H1 (cell line): Measurements from ENCODE around the gene PRPF18. TPM values are rescaled to one million over a fixed set of nuclear protein-coding genes. Genes with fewer than 3 reads are reported as not detected.
A peak's percentile ranks its signal among the peaks of the same experiment; 100 is the strongest.

ENCODE experiments used
- CTCF ChIA-PET: fragments of 300-600 bp; sonication (Branson Sonifier 250); formaldehyde crosslinking; loops from one replicate; lab custom pipeline; 2021; ENCODE audit not compliant: partially characterized antibody; lab: Charles Lee
- POLR2A ChIA-PET: fragments of 300-600 bp; sonication (Branson Sonifier 250); formaldehyde crosslinking; loops from one replicate; lab custom pipeline; 2021; ENCODE audit warnings: inconsistent platforms; ENCODE audit not compliant: partially characterized antibody; lab: Charles Lee
- DNase-seq, 2 experiments: peaks; one replicate each; pipeline versions ENCODE4 v3.0.0 to v3.0.0-alpha.2; 2010 to 2022; ENCODE audit warnings: low spot score in 2 of 2, low read depth in 1 of 2, mixed read lengths in 1 of 2
- FAIRE-seq: peaks from 2 replicates; lab custom pipeline; 2011; peaks lifted over from hg19 to GRCh38; lab: Jason Lieb, UNC
- H2AFZ ChIP-seq: 2 replicates; pipeline ENCODE4 v1.8.1; 2012; ENCODE audit warnings: low read length, inconsistent platforms
- H2AK5ac ChIP-seq: 2 replicates; pipeline ENCODE4 v1.6.1; 2013; ENCODE audit warnings: low read depth, low read length
- H2BK120ac ChIP-seq: replicated peaks from 2 replicates; pipeline ENCODE3; 2013; ENCODE audit warnings: low read depth, low read length, inconsistent platforms
- H2BK12ac ChIP-seq: 2 replicates; pipeline ENCODE4 v1.6.1; 2013; ENCODE audit warnings: low read depth, low read length
- H2BK15ac ChIP-seq: 2 replicates; pipeline ENCODE4 v1.6.1; 2013; ENCODE audit warnings: low read length
- H2BK20ac ChIP-seq: 2 replicates; pipeline ENCODE4 v1.6.1; 2013; ENCODE audit warnings: low read length
- H2BK5ac ChIP-seq: 2 replicates; pipeline ENCODE4 v1.6.1; 2013; ENCODE audit warnings: low read depth, low read length
- H3K14ac ChIP-seq: 2 replicates; pipeline ENCODE4 v1.6.1; 2013; ENCODE audit warnings: inconsistent platforms; ENCODE audit not compliant: insufficient read length
- H3K18ac ChIP-seq: 2 replicates; pipeline ENCODE4 v1.6.1; 2013; ENCODE audit warnings: low read length; ENCODE audit errors: extremely low read depth
- H3K23ac ChIP-seq: 2 replicates; pipeline ENCODE4 v1.6.1; 2013; ENCODE audit warnings: inconsistent platforms; ENCODE audit not compliant: insufficient read length
- H3K23me2 ChIP-seq: 2 replicates; pipeline ENCODE4 v1.6.1; 2013; ENCODE audit warnings: low read depth, low read length
- H3K27ac ChIP-seq: 2 replicates; pipeline ENCODE4 v1.6.1; 2011; ENCODE audit warnings: low read depth, low read length, inconsistent platforms
- H3K27me3 ChIP-seq, 4 experiments: replicated peaks in 1 of 4; 1 replicate in 1 of 4; 2 replicates in 3 of 4; pipeline versions ENCODE4 v1.6.1 to v1.8.1; 2011 to 2013; ENCODE audit warnings: low read length in 3 of 4, mild to moderate bottlenecking in 3 of 4, inconsistent platforms in 2 of 4, mixed read lengths in 2 of 4, moderate library complexity in 1 of 4; ENCODE audit not compliant: control insufficient read depth in 3 of 4, insufficient read depth in 3 of 4; ENCODE audit errors: extremely low read depth in 1 of 4
- H3K36me3 ChIP-seq, 4 experiments: 2 replicates each; pipeline versions ENCODE4 v1.6.1 to v1.8.1; 2011 to 2013; ENCODE audit warnings: mild to moderate bottlenecking in 4 of 4, low read length in 3 of 4, moderate library complexity in 2 of 4, control low read depth in 1 of 4, inconsistent platforms in 1 of 4; ENCODE audit not compliant: insufficient read depth in 4 of 4, control insufficient read depth in 2 of 4
- H3K4ac ChIP-seq: replicated peaks from 2 replicates; pipeline ENCODE3; 2013; ENCODE audit warnings: low read length, low read depth, mixed read lengths, inconsistent platforms; ENCODE audit not compliant: insufficient read length
- H3K4me1 ChIP-seq, 4 experiments: replicated peaks in 1 of 4; 1 replicate in 1 of 4; 2 replicates in 3 of 4; pipeline versions ENCODE4 v1.6.1 to v1.8.1; 2011 to 2013; ENCODE audit warnings: low read length in 3 of 4, inconsistent platforms in 2 of 4, mixed read lengths in 1 of 4; ENCODE audit not compliant: insufficient read depth in 4 of 4, control insufficient read depth in 3 of 4
- H3K4me2 ChIP-seq, 2 experiments: 2 replicates each; pipeline versions ENCODE4 v1.6.1 to v1.8.1; 2011 to 2013; ENCODE audit warnings: low read depth in 2 of 2, low read length in 2 of 2, control low read depth in 1 of 2, inconsistent platforms in 1 of 2, mild to moderate bottlenecking in 1 of 2; ENCODE audit not compliant: insufficient read depth in 1 of 2
- H3K4me3 ChIP-seq, 4 experiments: fragments of 200-600, 300-600 bp in 1 of 4; sonication (generic), shearing (Covaris generic), sonication (Bioruptor Twin) in 1 of 4; 2 replicates each; pipeline versions ENCODE4 v1.5.1 to v1.8.1; 2011 to 2016; ENCODE audit warnings: low read length in 4 of 4, low read depth in 3 of 4, control low read depth in 2 of 4, inconsistent platforms in 2 of 4, mild to moderate bottlenecking in 2 of 4, mixed read lengths in 1 of 4, moderate library complexity in 1 of 4; ENCODE audit not compliant: insufficient read depth in 2 of 4; ENCODE audit errors: extremely low read depth in 1 of 4
- H3K56ac ChIP-seq: replicated peaks from 2 replicates; pipeline ENCODE3; 2013; ENCODE audit warnings: low read depth, mild to moderate bottlenecking, mixed read lengths, low read length, inconsistent platforms; ENCODE audit not compliant: insufficient read length
- H3K79me1 ChIP-seq: 2 replicates; pipeline ENCODE4 v1.6.1; 2013; ENCODE audit warnings: low read depth, low read length, control low read depth
- H3K79me2 ChIP-seq, 2 experiments: 2 replicates each; pipeline versions ENCODE4 v1.6.1 to v1.8.1; 2012 to 2013; ENCODE audit warnings: low read length in 2 of 2, mild to moderate bottlenecking in 2 of 2, inconsistent platforms in 1 of 2; ENCODE audit not compliant: insufficient read depth in 2 of 2, control insufficient read depth in 1 of 2
- H3K9ac ChIP-seq, 4 experiments: replicated peaks in 1 of 4; 1 replicate in 1 of 4; 2 replicates in 3 of 4; pipeline versions ENCODE4 v1.6.1 to v1.8.1; 2011 to 2013; ENCODE audit warnings: low read depth in 3 of 4, low read length in 3 of 4, control low read depth in 2 of 4, mild to moderate bottlenecking in 2 of 4, moderate library complexity in 2 of 4, inconsistent platforms in 1 of 4; ENCODE audit errors: extremely low read depth in 1 of 4
- H3K9me3 ChIP-seq, 2 experiments: 2 replicates each; pipeline versions ENCODE4 v1.6.1 to v1.8.1; 2012 to 2013; ENCODE audit warnings: mild to moderate bottlenecking in 2 of 2, moderate library complexity in 2 of 2, control low read depth in 1 of 2, inconsistent platforms in 1 of 2, low read depth in 1 of 2, low read length in 1 of 2, mixed read lengths in 1 of 2; ENCODE audit not compliant: insufficient read depth in 2 of 2
- H4K20me1 ChIP-seq, 2 experiments: replicated peaks in 1 of 2; 2 replicates each; pipeline versions ENCODE3 to v1.8.1; 2011 to 2013; ENCODE audit warnings: inconsistent platforms in 2 of 2, low read length in 2 of 2, mild to moderate bottlenecking in 1 of 2; ENCODE audit not compliant: insufficient read depth in 2 of 2, control insufficient read depth in 1 of 2
- H4K5ac ChIP-seq: 2 replicates; pipeline ENCODE4 v1.6.1; 2013; ENCODE audit warnings: low read length, low read depth, mixed read lengths, inconsistent platforms; ENCODE audit not compliant: insufficient read length
- H4K8ac ChIP-seq: 2 replicates; pipeline ENCODE4 v1.8.0; 2013; ENCODE audit warnings: mild to moderate bottlenecking, moderate library complexity, low read length, inconsistent platforms; ENCODE audit not compliant: insufficient read depth; ENCODE audit errors: extremely low read depth
- H4K91ac ChIP-seq: replicated peaks from 2 replicates; pipeline ENCODE3; 2013; ENCODE audit warnings: low read length, mixed read lengths, inconsistent platforms; ENCODE audit not compliant: insufficient read length
- KDM4A ChIP-seq: IDR thresholded peaks from one replicate; pipeline ENCODE4 v1.7.1; 2012; ENCODE audit warnings: low read depth, mild to moderate bottlenecking, moderate library complexity, low read length, inconsistent platforms; ENCODE audit not compliant: severe bottlenecking
- MAFK ChIP-seq: IDR thresholded peaks from 2 replicates; pipeline ENCODE4 v1.6.1; 2012; ENCODE audit warnings: low read depth, mild to moderate bottlenecking, improper control_type of control experiment, low read length
- NANOG ChIP-seq: IDR thresholded peaks from 2 replicates; pipeline ENCODE4 v1.6.1; 2011; ENCODE audit warnings: low read length, low read depth, mild to moderate bottlenecking, inconsistent platforms; ENCODE audit not compliant: insufficient read depth, poor library complexity, severe bottlenecking
- POLR2A ChIP-seq, 2 experiments: IDR thresholded peaks; 1 replicate in 1 of 2; 2 replicates in 1 of 2; pipeline ENCODE4 v1.6.1; 2011; ENCODE audit warnings: low read depth in 2 of 2, low read length in 2 of 2, mild to moderate bottlenecking in 2 of 2; ENCODE audit errors: control extremely low read depth in 1 of 2
- TAF7 ChIP-seq: optimal IDR thresholded peaks from 2 replicates; pipeline ENCODE3; 2011; ENCODE audit warnings: low read depth, mild to moderate bottlenecking, inconsistent platforms, low read length, moderate library complexity, borderline replicate concordance
- WGBS, 2 experiments: shearing (Covaris generic) in 1 of 2; methylation state at CpG; one replicate each; pipeline versions ENCODE4 v1.1.6 to v1.1.7; 2013 to 2015; ENCODE audit warnings: low lambda C conversion rate in 2 of 2, mixed read lengths in 2 of 2, inconsistent platforms in 1 of 2, low coverage in 1 of 2, missing lambda C conversion rate in 1 of 2; ENCODE audit not compliant: insufficient replicate concordance in 2 of 2, insufficient coverage in 1 of 2, insufficient read length in 1 of 2; ENCODE audit errors: extremely low coverage in 1 of 2, missing lambda C conversion rate in 1 of 2; 5-methylcytosine and 5-hydroxymethylcytosine counted together
- polyA plus RNA-seq, 7 experiments: library from polyadenylated mRNA; depleted of rRNA in 3 of 7; stranded (reverse) in 5 of 7; unstranded in 2 of 7; fragments of >200 nt in 5 of 7; fragments of 200-250 nt in 2 of 7; gene quantifications; 1 replicate in 5 of 7; 2 replicates in 1 of 7; 4 replicates in 1 of 7; pipeline versions ENCODE4 v1.2.1 to v1.2.3, GENCODE V29; 2011 to 2013; ENCODE audit warnings: missing spikeins in 2 of 7, mixed read lengths in 2 of 7
- total RNA-seq: library from RNA; stranded (reverse); fragmentation: NEBNext Ultra II Directional; extraction: Animal tissue kit (Norgen Biotek cat#: 25700); gene quantifications from 2 replicates; pipeline ENCODE4 v1.2.1, GENCODE V29; 2021

Gene PRPF18
- total and polyA plus RNA-seq, 2 of the 8 experiments (the other 6 are each of a cell fraction or from before 2014, with no cell fraction given), result 3.8 to 12.6 TPM

GRCh38 chr10:13612654-13613373, 26.0 kb downstream of the PRPF18 start:
- Histone ChIP-seq H2AK5ac (no peak overlapping the region), H3K79me2 (no peaks in the 10 kb centered on the region), H3K79me1 (no peaks in the 10 kb centered on the region), H4K91ac (no peak overlapping the region), H3K56ac (no peak overlapping the region), H3K4me2 (no peak overlapping the region), H2BK12ac (no peak overlapping the region), H2BK120ac (no peak overlapping the region), H4K8ac (no peak overlapping the region), H3K4me1 (peaks cover 0 to 12% (median 4%) of the 10 kb centered on the region in 4 experiments; a peak in 5 of 7 replicates), H2BK20ac (no peak overlapping the region), H3K14ac (no peak overlapping the region), H3K9me3 (no peaks in the 10 kb centered on the region), H3K18ac (no peak overlapping the region), H2BK5ac (no peak overlapping the region), H3K9ac (no peak overlapping the region), H3K23ac (no peak overlapping the region), H3K23me2 (no peaks in the 10 kb centered on the region), H2BK15ac (no peak overlapping the region), H3K4me3 (no peak overlapping the region), H3K4ac (no peak overlapping the region), H4K20me1 (no peaks in the 10 kb centered on the region), H3K27me3 (no peaks in the 10 kb centered on the region), H3K27ac (no peak overlapping the region), H3K36me3 (peaks cover 0 to 14% (median 5%) of the 10 kb centered on the region in 4 experiments; a peak in 4 of 8 replicates), H2AFZ (no peak overlapping the region), H4K5ac (no peak overlapping the region)
- WGBS, 2 experiments, result 87% methylated on average over 3 of the region's 3 CpGs; no CpG with 5 or more reads in 1 of the 2 experiments
- ChIA-PET CTCF (interaction anchor here (0.6 to 5.5 kb wide), 21 partner anchors 8 to 585 kb away, joined by 3 to 29 read pairs (median 4); no protein-coding TSS in a partner anchor), POLR2A (interaction anchor here (0.6 kb wide), 2 partner anchors 8 to 10 kb away, joined by 3 read pairs; no protein-coding TSS in a partner anchor)
- FAIRE-seq (no peak), DNase-seq (no peak)
- TF ChIP-seq POLR2A (IDR thresholded peaks at IDR 0.05; ENCODE audit: control extremely low read depth in 1 of 2, low read depth in 2 of 2, low read length in 2 of 2) (no peak), NANOG (no peak), KDM4A (no peak), MAFK (peak; percentile 6; the same call in 1 of the 2 replicates), TAF7 (no peak)
